Activated CD8-positive, alpha-beta memory T cell treated with anti-CD3 and anti-CD28 coated beads, Interleukin-2, amount 50 U/mL, for 1 hour (primary cell): ENCODE results near the gene ARHGAP10.
"Not testable (repeated sequence)": the region's sequence is repeated elsewhere in the genome, so short reads cannot be mapped to it uniquely, and the experiment has no call there.

Experiments
- DNase-seq: peaks from one replicate; pipeline ENCODE4 v3.0.0-alpha.2; 2020; ENCODE audit errors: extremely low read depth

ARHGAP10 gene

GRCh38 chr4:147910315-147910714, 178.4 kb downstream of the ARHGAP10 start:
- no peak for DNase-seq

DNA sequence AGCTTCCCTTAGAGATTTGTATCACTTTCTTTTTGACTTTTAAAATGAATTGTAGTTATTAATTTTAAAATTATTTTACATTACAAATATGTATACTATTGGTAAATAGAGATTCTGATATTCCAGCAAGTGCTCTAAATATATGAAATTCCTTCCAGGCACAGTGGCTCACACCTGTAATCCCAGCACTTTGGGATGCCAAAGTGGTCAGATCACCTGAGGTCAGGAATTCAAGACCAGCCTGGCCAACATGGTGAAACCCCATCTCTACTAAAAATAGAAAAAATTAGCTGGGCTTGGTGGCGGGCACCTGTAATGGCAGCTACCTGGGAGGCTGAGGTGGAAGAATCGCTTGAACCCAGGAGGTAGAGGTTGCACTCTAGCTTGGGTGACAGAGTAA, 180.2 kb downstream of the ARHGAP10 start:
- not testable (repeated sequence) for DNase-seq

GRCh38 chr4:147913137-147913536, 181.2 kb downstream of the ARHGAP10 start:
- DNase-seq, result no peak

DNA sequence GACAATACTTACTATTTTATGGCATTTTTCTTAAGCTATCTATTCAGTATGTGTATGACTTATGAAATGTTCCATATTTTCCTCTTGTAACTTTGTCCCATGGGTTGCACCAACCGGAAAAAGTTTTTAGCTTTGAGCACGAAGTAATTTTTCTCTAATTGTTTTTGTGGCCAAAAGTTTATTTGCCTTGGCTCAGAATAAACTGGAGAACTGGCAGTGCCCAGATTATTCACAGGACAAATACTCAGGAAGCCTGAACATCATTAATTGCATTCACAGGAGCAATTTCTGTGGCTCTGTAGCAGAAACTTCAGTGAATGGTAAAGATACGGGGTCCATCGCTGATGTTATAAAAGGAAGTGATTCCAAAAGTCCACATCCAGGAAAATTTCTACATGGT, 184.5 kb downstream of the ARHGAP10 start:
- DNase-seq, result no peak

- no peak for DNase-seq
These were observed 191.5 kb downstream of the ARHGAP10 start for GRCh38 chr4:147923381-147923780.

DNA sequence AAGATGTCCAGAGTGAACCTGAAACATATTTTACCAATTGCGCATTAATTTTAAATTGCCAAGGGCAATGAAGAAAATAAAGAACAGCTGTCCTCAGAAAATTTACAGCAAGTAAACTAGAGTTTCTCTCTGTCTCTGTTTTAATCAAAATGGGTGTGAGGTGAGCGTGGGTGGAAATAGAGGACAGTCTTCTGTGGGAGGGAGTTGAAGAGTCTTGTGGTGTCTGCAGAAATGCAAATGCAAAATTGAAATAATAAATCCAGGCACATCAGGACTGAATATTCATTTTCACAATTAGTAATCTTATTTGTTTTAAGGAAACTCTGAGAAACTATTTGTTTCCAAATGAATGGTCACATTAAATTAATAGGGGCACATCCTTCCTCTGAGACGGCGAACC, 192.0 kb downstream of the ARHGAP10 start:
- DNase-seq, result no peak

GRCh38 chr4:147924604-147925412, 192.9 kb downstream of the ARHGAP10 start:
- no peak for DNase-seq

GRCh38 chr4:147927377-147928137, 195.7 kb downstream of the ARHGAP10 start:
- no peak for DNase-seq

DNA sequence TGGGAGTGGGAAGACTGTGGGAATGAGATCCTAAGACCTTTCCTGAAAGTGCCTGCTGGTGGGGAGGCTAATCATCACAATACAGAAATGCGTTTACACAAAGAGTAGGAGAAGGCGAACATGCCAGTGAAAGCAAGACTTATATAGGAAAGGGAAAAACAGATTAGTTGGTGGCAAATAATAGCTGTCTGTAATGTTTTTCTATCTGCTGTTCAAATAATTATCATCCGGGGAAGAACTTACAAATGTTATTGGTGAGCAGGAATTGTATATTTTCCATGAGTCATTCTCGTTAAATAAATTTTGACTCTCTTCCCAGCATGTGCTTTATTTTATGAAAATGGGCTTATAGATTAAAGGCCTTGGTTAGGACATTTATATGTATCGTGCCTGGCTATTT, 196.5 kb downstream of the ARHGAP10 start:
- no peak for DNase-seq

DNA sequence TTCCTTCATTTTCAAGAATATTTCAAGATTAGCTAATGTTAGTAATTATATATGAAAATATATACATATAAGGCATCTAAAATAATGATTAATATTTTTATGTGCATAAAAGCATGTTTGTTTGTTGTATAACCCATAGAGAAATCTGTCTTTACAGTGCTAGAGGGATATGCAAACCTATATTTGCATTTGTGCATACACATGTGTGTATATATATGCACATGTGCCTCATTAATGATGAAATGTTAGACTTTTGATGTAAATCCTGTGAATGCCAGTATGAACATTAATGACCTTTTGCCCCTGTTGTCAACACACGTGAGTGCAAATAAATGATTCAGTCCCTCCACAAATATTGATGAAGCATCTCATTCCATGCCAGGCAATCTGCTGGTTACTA, 197.9 kb downstream of the ARHGAP10 start:
- DNase-seq, result no peak

DNA sequence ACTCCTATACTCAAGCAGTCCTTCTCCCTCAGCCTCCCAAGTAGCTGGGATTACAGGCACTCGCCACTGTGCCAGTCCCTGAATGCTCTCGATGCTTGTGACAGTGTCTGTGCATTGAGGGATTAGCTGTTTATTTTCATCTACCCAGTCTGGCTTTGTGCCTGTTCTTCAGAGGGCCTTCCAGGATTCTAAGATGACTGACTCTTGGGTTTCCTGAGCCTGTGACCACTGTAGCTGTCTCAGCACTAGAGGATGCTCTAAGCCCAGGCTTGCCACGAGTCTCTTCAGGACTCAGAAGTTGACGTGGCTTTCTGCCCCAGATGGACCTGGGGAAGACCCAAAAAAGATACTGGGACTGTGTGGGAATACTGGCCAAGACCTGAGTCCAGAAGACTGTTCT, 201.4 kb downstream of the ARHGAP10 start:
- no peak for DNase-seq

GRCh38 chr4:147933779-147934178, 201.9 kb downstream of the ARHGAP10 start:
- no peak for DNase-seq

DNA sequence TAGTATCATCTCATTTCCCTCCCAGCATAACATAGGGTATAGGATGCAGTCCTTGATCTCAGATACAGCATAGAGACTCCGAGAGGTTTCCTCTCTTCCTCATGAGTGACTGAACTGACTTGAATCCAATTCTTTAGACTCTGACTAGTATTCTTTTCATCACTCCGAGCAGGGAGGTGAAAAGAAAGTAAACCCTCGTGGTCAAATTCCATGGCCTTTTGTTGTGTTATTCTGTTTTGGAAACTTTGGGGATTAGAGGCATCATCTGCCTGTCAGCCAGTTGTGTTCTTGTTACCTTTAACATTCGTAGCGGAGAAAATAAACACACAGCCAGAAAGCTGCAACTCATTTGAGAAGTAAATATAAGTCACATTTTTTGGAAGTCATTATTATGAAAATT, 206.6 kb downstream of the ARHGAP10 start:
- DNase-seq, result no peak

DNA sequence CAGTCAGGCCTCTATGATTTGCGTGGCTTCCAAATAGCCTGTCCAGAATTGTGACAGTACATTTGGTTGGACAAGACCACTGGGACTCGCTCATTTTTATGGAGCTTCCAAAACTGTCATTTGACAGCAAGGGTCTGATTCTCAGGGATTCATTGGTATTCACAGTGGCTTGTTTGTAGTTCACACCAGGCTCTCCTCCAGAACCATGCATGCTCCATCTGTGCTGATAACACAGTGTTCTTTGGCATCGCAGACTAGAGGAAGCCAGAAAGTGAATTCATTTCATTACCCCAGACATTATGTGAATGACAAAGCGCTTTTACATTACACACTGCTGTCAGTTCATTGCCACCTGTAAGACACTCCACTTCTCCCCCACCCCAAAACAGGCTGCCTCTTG, 208.3 kb downstream of the ARHGAP10 start:
- DNase-seq, result no peak

- no peak for DNase-seq
These were observed 209.5 kb downstream of the ARHGAP10 start for GRCh38 chr4:147941373-147941772.

DNA sequence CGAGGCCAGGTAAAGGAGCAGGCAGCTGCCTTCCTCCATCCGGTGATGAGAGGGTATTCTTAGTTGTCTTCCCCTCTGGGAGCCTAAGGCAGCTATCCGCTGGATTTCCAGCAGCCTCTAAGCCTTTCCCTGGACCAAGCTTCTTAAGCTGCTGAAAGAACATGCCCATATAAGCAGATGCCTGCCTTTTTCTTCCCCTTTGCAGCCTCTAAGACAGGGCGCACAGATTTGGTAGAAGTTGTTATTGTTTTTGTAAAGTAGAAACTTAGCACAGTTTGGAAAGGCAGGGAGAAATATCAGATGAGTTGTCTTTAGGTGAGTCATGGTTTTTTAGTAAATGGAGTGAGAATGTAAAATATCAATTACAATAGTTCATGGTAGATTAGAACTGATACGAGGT, 210.8 kb downstream of the ARHGAP10 start:
- DNase-seq, result no peak

- DNase-seq, result no peak
These were observed 211.3 kb downstream of the ARHGAP10 start for GRCh38 chr4:147943159-147943638.

DNA sequence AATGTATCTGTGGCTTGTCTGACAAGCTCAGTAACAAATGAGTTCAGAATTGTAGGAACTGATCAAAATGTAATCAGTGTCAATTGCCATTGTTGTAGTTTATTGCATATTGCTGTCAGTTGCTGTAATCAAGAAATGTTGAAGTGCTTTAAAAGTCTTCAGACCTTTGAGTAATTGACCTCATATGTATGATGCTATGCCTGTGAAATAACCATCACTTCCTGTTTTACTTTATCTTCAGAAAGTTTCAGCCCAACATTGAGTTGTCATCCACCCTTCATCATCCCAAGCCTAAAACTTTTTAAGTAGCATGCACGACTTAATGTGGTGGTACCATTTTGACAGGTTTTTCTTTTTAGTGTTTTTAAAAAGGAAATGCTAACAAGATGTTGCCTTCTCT, 212.4 kb downstream of the ARHGAP10 start:
- no peak for DNase-seq

GRCh38 chr4:147944670-147945260, 212.9 kb downstream of the ARHGAP10 start:
- no peak for DNase-seq

DNA sequence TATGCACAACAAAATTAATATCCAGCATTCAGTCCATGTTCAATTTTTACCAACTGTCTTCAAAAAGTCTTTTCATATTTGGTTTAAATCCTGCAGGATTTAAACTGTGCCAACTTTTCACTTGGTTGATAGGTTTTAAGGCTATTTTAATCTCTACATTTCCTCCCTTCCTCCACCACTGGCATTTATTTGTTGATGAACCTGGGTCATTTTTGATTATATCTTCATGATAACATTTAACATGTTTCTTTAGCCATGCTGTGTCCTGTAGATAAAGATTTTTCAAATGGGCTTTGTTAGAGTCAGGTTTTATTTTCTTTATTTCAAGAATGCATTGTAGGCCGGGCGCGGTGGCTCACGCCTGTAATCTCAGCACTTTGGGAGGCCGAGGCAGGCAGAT, 216.4 kb downstream of the ARHGAP10 start:
- DNase-seq, result no peak

GRCh38 chr4:147950261-147950660, 218.4 kb downstream of the ARHGAP10 start:
- DNase-seq, result no peak

DNA sequence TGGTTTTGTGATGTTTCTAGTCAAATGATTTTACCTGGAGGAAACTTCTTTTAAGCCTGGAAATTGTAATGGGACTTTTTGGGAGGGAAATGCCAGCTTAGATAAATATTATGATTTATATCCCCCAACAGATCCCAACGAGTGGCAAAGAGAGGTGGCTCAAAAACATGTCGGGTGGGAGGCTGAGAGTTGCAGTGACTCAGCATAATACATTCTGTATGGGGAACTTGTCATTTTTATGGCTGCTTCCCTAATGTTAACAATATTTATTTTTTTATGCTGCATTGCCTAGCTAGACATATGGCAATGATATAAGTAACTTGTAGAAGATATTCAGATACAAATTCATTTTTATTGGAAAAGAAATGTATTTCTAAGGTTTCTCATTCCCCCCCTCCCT, 219.0 kb downstream of the ARHGAP10 start:
- no peak for DNase-seq

DNA sequence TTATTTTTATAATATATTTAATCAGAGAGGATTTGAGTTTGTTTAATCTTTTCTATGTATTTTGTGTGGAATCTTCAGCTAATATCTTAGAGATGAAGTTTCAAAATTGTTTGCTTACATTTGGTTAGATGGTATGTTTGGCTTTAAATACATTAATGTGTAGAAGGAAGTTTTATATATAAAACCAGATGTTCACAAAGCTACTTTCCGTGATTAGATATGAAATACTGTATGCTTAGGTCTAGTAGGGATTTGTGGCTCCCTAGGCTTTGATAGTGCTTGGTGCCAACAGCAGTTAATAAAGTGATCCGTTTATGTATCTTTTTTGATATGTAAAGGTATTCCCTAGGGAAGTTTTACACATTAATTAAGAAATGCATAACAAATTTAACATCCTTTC, 223.0 kb downstream of the ARHGAP10 start:
- no peak for DNase-seq
